ENCODE measurements around the gene ANXA3.

The ANXA3 gene

GRCh38 chr4:78644744-78645330, 93.3 kb downstream of the ANXA3 start:
- no peak for DNase-seq (ENCODE audit: low read depth)

- peak; percentile 93 for DNase-seq (ENCODE audit: low read depth)
These were observed 94.5 kb downstream of the ANXA3 start for GRCh38 chr4:78645853-78646757.

GRCh38 chr4:78647272-78647671, 95.7 kb downstream of the ANXA3 start:
- DNase-seq (ENCODE audit: low read depth) = no peak

- no peak for DNase-seq (ENCODE audit: low read depth)
These were observed 97.2 kb downstream of the ANXA3 start for GRCh38 chr4:78648640-78649363.

GRCh38 chr4:78650106-78651024, 98.8 kb downstream of the ANXA3 start:
- DNase-seq (ENCODE audit: low read depth) = peak; percentile 81

- DNase-seq (ENCODE audit: low read depth) = no peak
These were observed 99.8 kb downstream of the ANXA3 start for GRCh38 chr4:78651250-78651860.

GRCh38 chr4:78652282-78652876, 100.8 kb downstream of the ANXA3 start:
- DNase-seq (ENCODE audit: low read depth) = no peak

GRCh38 chr4:78653655-78654054, 102.1 kb downstream of the ANXA3 start:
- DNase-seq (ENCODE audit: low read depth) = no peak

- DNase-seq (ENCODE audit: low read depth) = no peak
These were observed 103.2 kb downstream of the ANXA3 start for GRCh38 chr4:78654807-78655206.

- no peak for DNase-seq (ENCODE audit: low read depth)
These were observed 105.4 kb downstream of the ANXA3 start for GRCh38 chr4:78656968-78657445.

GRCh38 chr4:78659264-78659663, 107.7 kb downstream of the ANXA3 start:
- DNase-seq (ENCODE audit: low read depth) = no peak

- DNase-seq (ENCODE audit: low read depth) = no peak
These were observed 108.1 kb downstream of the ANXA3 start for GRCh38 chr4:78659665-78660064.
